Suprapubic skin (tissue), 4 donors: Measurements from ENCODE around the gene TSPAN17. TPM values are rescaled to one million over a fixed set of nuclear protein-coding genes. Genes with fewer than 3 reads are reported as not detected.
A peak's percentile ranks its signal among the peaks of the same experiment; 100 is the strongest.

Source experiments
- DNase-seq, 2 donors: peaks; one replicate each; pipeline ENCODE4 v3.0.0-alpha.2; 2019; ENCODE audit warnings: low spot score in 2 of 2
- H3K27ac ChIP-seq: fragments of 200-600 bp; sonication (generic); one replicate; pipeline ENCODE4 v1.5.1; 2019
- H3K27me3 ChIP-seq: fragments of 200-600 bp; sonication (generic); one replicate; pipeline ENCODE4 v1.5.1; 2019
- H3K36me3 ChIP-seq: fragments of 200-600 bp; sonication (generic); one replicate; pipeline ENCODE4 v1.5.1; 2019
- H3K4me1 ChIP-seq: fragments of 200-600 bp; sonication (generic); one replicate; pipeline ENCODE4 v1.5.1; 2019
- H3K4me3 ChIP-seq: fragments of 200-600 bp; sonication (generic); one replicate; pipeline ENCODE4 v1.5.1; 2019; ENCODE audit warnings: mild to moderate bottlenecking
- H3K9me3 ChIP-seq: fragments of 200-600 bp; sonication (generic); one replicate; pipeline ENCODE4 v1.5.1; 2019
- EP300 ChIP-seq: sonication (generic); formaldehyde crosslinking; IDR thresholded peaks from one replicate; pipeline ENCODE4 v1.6.1; 2017; ENCODE audit warnings: antibody characterized with exemption
- POLR2A ChIP-seq, 2 donors: fragments of 450-650 bp; IDR thresholded peaks; one replicate each; pipeline ENCODE4 v1.6.1; 2017; ENCODE audit warnings: antibody characterized with exemption in 2 of 2, mild to moderate bottlenecking in 2 of 2, moderate library complexity in 2 of 2
- POLR2AphosphoS5 ChIP-seq, 3 donors: sonication (generic); formaldehyde crosslinking; IDR thresholded peaks; one replicate each; pipeline ENCODE4 v1.6.1; 2017; ENCODE audit warnings: antibody characterized with exemption in 3 of 3
- WGBS: methylation state at CpG from one replicate; pipeline ENCODE4 v1.1.5; 2018; 5-methylcytosine and 5-hydroxymethylcytosine counted together
- total RNA-seq, 4 donors: library from RNA; depleted of rRNA; stranded (reverse); fragments of >200 nt; gene quantifications; one replicate each; pipeline ENCODE4 v1.1.0, GENCODE V29; 2016
- TF ChIP-seq, protein P1 (sequence below), 2 donors: fragments of 200-600 bp in 1 of 2; fragments of 450-650 bp in 1 of 2; sonication (generic) in 1 of 2; IDR thresholded peaks; one replicate each; pipeline ENCODE4 v1.5.1; 2016 to 2019; ENCODE audit warnings: antibody characterized with exemption in 2 of 2, mild to moderate bottlenecking in 1 of 2, moderate library complexity in 1 of 2

The TSPAN17 gene
- total RNA-seq, 4 donors from 2014 or later = 14.6 to 22.3 (median 17.7) TPM

- Histone ChIP-seq H3K36me3 (no peaks in the 10 kb centered on the region), H3K9me3 (no peaks in the 10 kb centered on the region), H3K27ac (no peak overlapping the region), H3K27me3 (peaks cover 50% of the 10 kb centered on the region), H3K4me1 (peaks cover 8% of the 10 kb centered on the region), H3K4me3 (no peak overlapping the region)
- 82% methylated on average over 12 of the region's 18 CpGs for WGBS
- TF ChIP-seq POLR2A (IDR thresholded peaks at IDR 0.05) (no peak), POLR2AphosphoS5 (IDR thresholded peaks at IDR 0.05) (no peak), EP300 (no peak)
- TF ChIP-seq, protein P1, sequence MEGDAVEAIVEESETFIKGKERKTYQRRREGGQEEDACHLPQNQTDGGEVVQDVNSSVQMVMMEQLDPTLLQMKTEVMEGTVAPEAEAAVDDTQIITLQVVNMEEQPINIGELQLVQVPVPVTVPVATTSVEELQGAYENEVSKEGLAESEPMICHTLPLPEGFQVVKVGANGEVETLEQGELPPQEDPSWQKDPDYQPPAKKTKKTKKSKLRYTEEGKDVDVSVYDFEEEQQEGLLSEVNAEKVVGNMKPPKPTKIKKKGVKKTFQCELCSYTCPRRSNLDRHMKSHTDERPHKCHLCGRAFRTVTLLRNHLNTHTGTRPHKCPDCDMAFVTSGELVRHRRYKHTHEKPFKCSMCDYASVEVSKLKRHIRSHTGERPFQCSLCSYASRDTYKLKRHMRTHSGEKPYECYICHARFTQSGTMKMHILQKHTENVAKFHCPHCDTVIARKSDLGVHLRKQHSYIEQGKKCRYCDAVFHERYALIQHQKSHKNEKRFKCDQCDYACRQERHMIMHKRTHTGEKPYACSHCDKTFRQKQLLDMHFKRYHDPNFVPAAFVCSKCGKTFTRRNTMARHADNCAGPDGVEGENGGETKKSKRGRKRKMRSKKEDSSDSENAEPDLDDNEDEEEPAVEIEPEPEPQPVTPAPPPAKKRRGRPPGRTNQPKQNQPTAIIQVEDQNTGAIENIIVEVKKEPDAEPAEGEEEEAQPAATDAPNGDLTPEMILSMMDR (IDR thresholded peaks at IDR 0.05) = no peak
- DNase-seq = no peak
Observed at GRCh38 chr5:176673651-176674583, 26.6 kb downstream of the TSPAN17 start.

DNA sequence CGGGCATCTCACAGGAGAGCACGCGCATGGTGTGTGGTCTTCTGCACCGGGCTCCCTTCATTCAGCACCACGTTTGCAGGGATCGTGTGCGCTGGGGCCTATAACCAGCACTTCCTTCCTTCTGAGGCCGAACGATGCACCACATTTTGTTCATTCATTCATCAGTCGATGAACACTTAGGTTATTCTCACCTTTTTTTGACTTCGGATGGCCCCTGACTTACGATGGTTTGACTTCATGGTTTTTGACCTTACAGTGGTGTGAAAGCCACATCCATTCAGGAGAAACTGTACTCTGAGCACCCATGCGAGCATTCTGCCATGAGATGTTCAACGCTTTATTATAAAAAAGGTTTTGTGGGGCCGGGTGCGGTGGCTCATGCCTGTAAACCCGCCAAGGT is 27.5 kb downstream of the TSPAN17 start:
- no peak overlapping the region for H3K27ac ChIP-seq
- H3K36me3 ChIP-seq = no peaks in the 10 kb centered on the region
- 87% methylated on average over 17 of the region's 17 CpGs for WGBS
- H3K9me3 ChIP-seq = no peaks in the 10 kb centered on the region
- TF ChIP-seq POLR2A (IDR thresholded peaks at IDR 0.05) = no peak
- TF ChIP-seq, protein P1 (IDR thresholded peaks at IDR 0.05) = no peak
- TF ChIP-seq POLR2AphosphoS5 (IDR thresholded peaks at IDR 0.05) = no peak
- TF ChIP-seq EP300 = no peak
- H3K4me3 ChIP-seq = no peak overlapping the region
- no peak for DNase-seq
- H3K4me1 ChIP-seq = peaks cover 8% of the 10 kb centered on the region
- H3K27me3 ChIP-seq = peaks cover 58% of the 10 kb centered on the region

DNA sequence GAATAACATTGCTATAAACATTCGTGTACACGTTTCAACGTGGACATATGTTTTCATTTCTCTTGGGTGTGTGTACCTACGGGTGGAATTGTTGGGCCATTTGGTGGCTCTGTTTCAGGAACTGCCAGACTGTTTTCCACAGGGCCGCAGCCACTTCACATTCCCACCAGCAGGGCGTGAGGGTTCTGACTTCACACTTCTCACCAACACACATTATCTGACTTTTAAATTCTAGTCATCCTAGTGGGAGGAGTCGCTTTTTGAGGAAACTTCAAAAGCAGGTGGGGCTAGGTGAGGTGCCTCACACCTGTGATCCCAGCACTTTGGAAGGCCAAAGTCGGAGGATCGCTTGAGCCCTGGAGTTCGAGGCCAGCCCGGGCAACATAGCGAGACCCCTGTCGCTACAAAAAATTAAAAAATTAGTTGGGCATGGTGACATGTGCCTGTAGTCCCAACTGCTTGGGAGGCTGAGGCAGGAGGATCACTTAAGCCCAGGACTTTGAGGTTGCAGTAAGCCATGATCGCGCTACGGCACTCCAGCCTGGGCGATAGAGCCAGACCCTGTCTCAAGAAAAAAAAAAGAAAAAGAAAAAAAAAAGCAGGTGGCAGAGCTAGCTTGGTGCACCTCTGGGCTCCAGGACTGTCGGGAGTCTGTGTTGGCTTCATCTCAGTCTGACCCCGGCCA is 28.5 kb downstream of the TSPAN17 start:
- Histone ChIP-seq H3K4me1 (peaks cover 13% of the 10 kb centered on the region), H3K27ac (no peak overlapping the region), H3K9me3 (no peaks in the 10 kb centered on the region), H3K4me3 (no peak overlapping the region), H3K27me3 (peaks cover 59% of the 10 kb centered on the region), H3K36me3 (no peaks in the 10 kb centered on the region)
- DNase-seq = no peak
- TF ChIP-seq, protein P1 (IDR thresholded peaks at IDR 0.05) = peak in 1 of 2 donors; percentile 39
- no peak for TF ChIP-seq POLR2A (IDR thresholded peaks at IDR 0.05)
- WGBS = 69% methylated on average over 19 of the region's 19 CpGs

- no peaks in the 10 kb centered on the region for H3K9me3 ChIP-seq
- H3K27ac ChIP-seq = no peak overlapping the region
- H3K4me3 ChIP-seq = no peak overlapping the region
- H3K4me1 ChIP-seq = peaks cover 13% of the 10 kb centered on the region
- TF ChIP-seq EP300 (no peak), POLR2A (IDR thresholded peaks at IDR 0.05) (no peak), POLR2AphosphoS5 (IDR thresholded peaks at IDR 0.05) (no peak)
- TF ChIP-seq, protein P1 (IDR thresholded peaks at IDR 0.05) = no peak
- H3K27me3 ChIP-seq = peaks cover 62% of the 10 kb centered on the region
- 72% methylated on average over 9 of the region's 10 CpGs for WGBS
- no peak for DNase-seq
- no peaks in the 10 kb centered on the region for H3K36me3 ChIP-seq
Observed at GRCh38 chr5:176676361-176676824, 29.1 kb downstream of the TSPAN17 start.
